Psoas muscle (tissue), 8 donors: ENCODE data around the gene FBXL7. TPM values are rescaled to one million over a fixed set of nuclear protein-coding genes. Genes with fewer than 3 reads are reported as not detected.

ENCODE experiments used
- ATAC-seq, 4 donors: fragments of 200-7000 bp; cut with Tn5 transposase; one replicate each; pipeline ENCODE4 v1.9.1; 2020; ENCODE audit warnings: moderate library complexity in 3 of 4, mild to moderate bottlenecking in 2 of 4
- DNase-seq, 2 donors: peaks; one replicate each; pipeline ENCODE4 v3.0.0-alpha.2; 2020
- H3K27ac ChIP-seq: fragments of 200-600 bp; one replicate; pipeline ENCODE4 v1.8.0; 2022
- H3K27me3 ChIP-seq, 3 donors: fragments of 200-600 bp in 1 of 3; one replicate each; pipeline versions ENCODE4 v1.6.1 to v1.8.0; 2013 to 2022; ENCODE audit warnings: low read length in 2 of 3, mild to moderate bottlenecking in 2 of 3, moderate library complexity in 1 of 3; ENCODE audit not compliant: insufficient read depth in 3 of 3
- H3K36me3 ChIP-seq, 2 donors: fragments of 200-600 bp in 1 of 2; one replicate each; pipeline versions ENCODE4 v1.6.1 to v1.8.0; 2013 to 2022; ENCODE audit warnings: low read depth in 1 of 2, mild to moderate bottlenecking in 1 of 2, moderate library complexity in 1 of 2; ENCODE audit not compliant: insufficient read depth in 1 of 2
- H3K4me1 ChIP-seq: fragments of 200-600 bp; one replicate; pipeline ENCODE4 v1.8.0; 2022
- H3K4me3 ChIP-seq: fragments of 200-600 bp; one replicate; pipeline ENCODE4 v1.8.0; 2022; ENCODE audit warnings: mild to moderate bottlenecking
- H3K9me3 ChIP-seq: fragments of 200-600 bp; one replicate; pipeline ENCODE4 v1.8.0; 2022
- CTCF ChIP-seq: fragments of 200-600 bp; IDR thresholded peaks from one replicate; pipeline ENCODE4 v1.8.0; 2022; ENCODE audit warnings: antibody characterized with exemption
- WGBS, 3 donors: extraction: QIAGEN DNeasy Blood & Tissue Kit; methylation state at CpG; one replicate each; pipeline versions ENCODE4 v1.1.6 to v1.1.7; 2013; 5-methylcytosine and 5-hydroxymethylcytosine counted together
- intact Hi-C, 2 donors: fragments of 100-400 bp; cut with DNase I; formaldehyde crosslinking; loops; one replicate each; pipeline versions ENCODE4 v1.11.0 to v1.14.2; 2022
- polyA plus RNA-seq, 3 donors: library from polyadenylated mRNA; stranded (reverse); fragments of 200-250 nt; gene quantifications; one replicate each; pipeline ENCODE4 v1.2.3, GENCODE V29; 2013
- total RNA-seq, 4 donors: library from RNA; stranded (reverse); fragmentation: NEBNext Ultra II Directional in 2 of 4; extraction: Animal tissue kit (Norgen Biotek cat#: 25700) in 2 of 4; gene quantifications; one replicate each; pipeline versions ENCODE4 v1.2.1 to v1.2.4, GENCODE V29; 2021 to 2023
- donor health status: healthy with polysubstance abuse.
- donor health status: DM: no; HTN: no; CAD: no; lungs with moderate emphysema.
- donor health status: Bipolar disorder and iron deficiency.
- donor health status: healthy.
- donor health status: DM: yes; HTN: yes; CAD: no.
- donor health status: DM: no; HTN: no; CAD: no.
- donor health status: DM: no; HTN: no; CAD: no.
- donor health status: DM: yes; HTN: yes; CAD: no.

Gene FBXL7
- total and polyA plus RNA-seq, 7 donors, result 1.6 to 7.5 (median 2.6) TPM

GRCh38 chr5:15621094-15621493, 121.1 kb downstream of the FBXL7 start:
- no peaks in the 10 kb centered on the region for H3K9me3 ChIP-seq
- DNase-seq (no peak), ATAC-seq (no peak)
- no peaks in the 10 kb centered on the region for H3K4me1 ChIP-seq
- H3K27me3 ChIP-seq, result no peaks in the 10 kb centered on the region
- no peaks in the 10 kb centered on the region for H3K36me3 ChIP-seq
- TF ChIP-seq CTCF, result no peak
- no peak overlapping the region for H3K4me3 ChIP-seq
- no peak overlapping the region for H3K27ac ChIP-seq
- intact Hi-C loops, result no loop called here
- WGBS, 3 donors, result 30 to 44% (median 35%) methylated on average over 1 of the region's 1 CpG

GRCh38 chr5:15623794-15624193, 123.8 kb downstream of the FBXL7 start:
- H3K36me3 ChIP-seq, result no peaks in the 10 kb centered on the region
- 81 to 98% (median 88%) methylated on average over 2 of the region's 2 CpGs for WGBS, 3 donors
- ATAC-seq (no peak), DNase-seq (no peak)
- no peaks in the 10 kb centered on the region for H3K4me1 ChIP-seq
- no peaks in the 10 kb centered on the region for H3K27me3 ChIP-seq
- no peak for TF ChIP-seq CTCF
- intact Hi-C loops, result no loop called here
- no peaks in the 10 kb centered on the region for H3K9me3 ChIP-seq
- H3K4me3 ChIP-seq, result no peak overlapping the region
- no peak overlapping the region for H3K27ac ChIP-seq

- H3K4me3 ChIP-seq, result no peak overlapping the region
- no peak overlapping the region for H3K27ac ChIP-seq
- no peaks in the 10 kb centered on the region for H3K27me3 ChIP-seq
- intact Hi-C loops, result no loop called here
- no peak for DNase-seq
- 55 to 76% (median 67%) methylated on average over 2 of the region's 2 CpGs for WGBS, 3 donors
- no peaks in the 10 kb centered on the region for H3K4me1 ChIP-seq
- H3K9me3 ChIP-seq, result no peaks in the 10 kb centered on the region
- TF ChIP-seq CTCF, result no peak
- no peaks in the 10 kb centered on the region for H3K36me3 ChIP-seq
- ATAC-seq, result no peak
Observed at GRCh38 chr5:15627109-15627508, 127.1 kb downstream of the FBXL7 start.

- 66 to 80% (median 74%) methylated on average over 2 of the region's 2 CpGs for WGBS, 3 donors
- Histone ChIP-seq H3K4me3 (no peak overlapping the region), H3K9me3 (no peaks in the 10 kb centered on the region), H3K4me1 (no peaks in the 10 kb centered on the region), H3K27ac (no peak overlapping the region), H3K27me3 (no peaks in the 10 kb centered on the region), H3K36me3 (no peaks in the 10 kb centered on the region)
- intact Hi-C loops, result no loop called here
- no peak for DNase-seq
- TF ChIP-seq CTCF, result no peak
- ATAC-seq, result no peak
Observed at GRCh38 chr5:15627647-15628046, 127.7 kb downstream of the FBXL7 start.

GRCh38 chr5:15630441-15630840, 130.5 kb downstream of the FBXL7 start:
- ATAC-seq (no peak), DNase-seq (no peak)
- no peak overlapping the region for H3K4me3 ChIP-seq
- no peaks in the 10 kb centered on the region for H3K4me1 ChIP-seq
- no peaks in the 10 kb centered on the region for H3K9me3 ChIP-seq
- H3K27ac ChIP-seq, result no peak overlapping the region
- no peaks in the 10 kb centered on the region for H3K27me3 ChIP-seq
- intact Hi-C loops, result no loop called here
- H3K36me3 ChIP-seq, result no peaks in the 10 kb centered on the region
- TF ChIP-seq CTCF, result no peak
